GM06990 (cell line): Measurements from ENCODE around the gene SELL.
"Not testable (repeated sequence)": the region's sequence is repeated elsewhere in the genome, so short reads cannot be mapped to it uniquely, and the experiment has no call there.

Experiments used
- DNase-seq: peaks from one replicate; pipeline ENCODE4 v3.0.0-alpha.2; 2011; ENCODE audit not compliant: insufficient read length; ENCODE audit errors: extremely low read depth
- H3K27me3 ChIP-seq: replicated peaks from 2 replicates; pipeline ENCODE4 v1.6.0; 2011; ENCODE audit warnings: low read length; ENCODE audit not compliant: control insufficient read depth, insufficient read depth
- H3K36me3 ChIP-seq: 2 replicates; pipeline ENCODE4 v1.5.1; 2011; ENCODE audit warnings: low read length; ENCODE audit not compliant: control insufficient read depth, insufficient read depth
- H3K4me3 ChIP-seq: replicated peaks from 2 replicates; pipeline ENCODE4 v1.5.1; 2011; ENCODE audit warnings: low read depth, mild to moderate bottlenecking, control low read depth, low read length
- TF ChIP-seq, protein P1 (sequence below): IDR thresholded peaks from 2 replicates; pipeline ENCODE4 v1.5.1; 2011; ENCODE audit warnings: low read length, control low read depth, mild to moderate bottlenecking, inconsistent platforms; ENCODE audit not compliant: insufficient read depth, poor library complexity, severe bottlenecking

The SELL gene

DNA sequence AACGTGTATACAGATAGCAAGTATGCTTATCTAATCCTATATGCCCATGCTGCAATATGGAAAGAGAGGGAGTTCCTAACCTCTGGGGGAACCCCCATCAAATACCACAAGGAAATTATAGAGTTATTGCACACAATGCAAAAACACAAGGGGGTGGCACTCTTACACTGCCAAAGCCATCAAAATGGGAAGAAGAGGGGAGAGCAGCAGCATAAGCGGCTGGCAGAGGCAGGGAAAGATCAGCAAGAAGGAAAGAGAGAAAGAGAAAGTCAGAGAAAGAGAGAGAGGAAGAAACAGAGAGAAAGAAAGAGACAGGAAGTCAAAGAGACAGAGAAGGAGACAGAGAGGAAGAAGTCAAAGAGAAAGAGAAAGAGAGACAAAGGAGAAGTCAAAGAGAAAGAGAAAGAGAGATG lies 44.2 kb downstream of the SELL start:
- DNase-seq, H3K27me3 ChIP-seq, H3K4me3 ChIP-seq, H3K36me3 ChIP-seq: not testable (repeated sequence)

DNA sequence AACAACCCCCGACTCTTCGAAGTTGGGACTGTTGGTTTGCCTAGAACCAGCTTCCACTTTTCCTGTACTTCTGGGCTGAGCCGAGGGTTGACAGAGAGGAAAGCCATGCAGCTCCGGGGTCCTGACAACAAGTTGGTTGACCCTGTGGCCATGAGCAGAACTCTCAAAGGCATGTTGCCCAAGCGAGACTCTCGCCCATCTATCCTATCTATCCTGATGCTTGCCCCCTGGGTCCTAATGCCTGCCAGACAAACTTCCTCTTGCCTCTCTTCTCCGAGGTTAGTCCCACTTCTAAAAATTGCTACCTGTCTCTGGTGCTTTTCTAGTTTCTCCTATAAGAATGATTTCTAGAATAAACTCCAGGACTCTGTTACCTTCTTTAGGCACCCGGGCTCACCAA lies 48.7 kb downstream of the SELL start:
- H3K27me3 ChIP-seq, DNase-seq, H3K36me3 ChIP-seq, H3K4me3 ChIP-seq: not testable (repeated sequence)

DNA sequence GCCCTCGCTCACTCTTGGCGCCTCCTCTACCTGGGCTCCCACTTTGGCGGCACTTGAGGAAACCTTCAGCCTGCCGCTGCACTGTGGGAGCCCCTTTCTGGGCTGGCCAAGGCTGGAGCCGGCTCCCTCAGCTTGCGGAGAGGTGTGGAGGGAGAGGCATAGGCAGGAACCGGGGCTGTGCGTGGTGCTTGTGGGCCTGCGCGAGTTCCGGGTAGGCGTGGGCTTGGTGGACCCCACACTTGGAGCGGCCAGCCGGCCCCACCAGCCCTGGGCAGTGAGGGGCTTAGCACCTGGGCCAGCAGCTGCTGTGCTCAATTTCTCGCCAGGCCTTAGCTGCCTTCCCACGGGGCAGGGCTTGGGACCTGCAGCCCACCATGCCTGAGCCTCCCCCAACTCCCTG lies 50.4 kb downstream of the SELL start:
- not testable (repeated sequence) for H3K36me3 ChIP-seq, H3K27me3 ChIP-seq, H3K4me3 ChIP-seq, DNase-seq

DNA sequence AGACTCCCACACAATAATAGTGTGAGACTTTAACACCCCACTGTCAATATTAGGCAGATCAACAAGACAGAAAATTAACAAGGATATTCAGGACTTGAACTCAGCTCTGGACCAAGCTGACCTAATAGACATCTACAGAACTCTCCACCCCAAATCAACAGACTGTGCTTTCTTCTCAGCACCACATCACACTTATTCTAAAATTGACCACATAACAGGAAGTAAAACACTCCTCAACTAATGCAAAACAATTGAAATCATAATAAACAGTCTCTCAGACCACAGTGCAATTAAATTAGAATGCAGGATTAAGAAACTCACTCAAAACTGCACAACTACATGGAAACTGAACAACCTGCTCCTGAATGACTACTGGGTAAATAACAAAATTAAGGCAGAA lies 52.6 kb downstream of the SELL start:
- H3K4me3 ChIP-seq, H3K36me3 ChIP-seq, H3K27me3 ChIP-seq, DNase-seq: not testable (repeated sequence)

DNA sequence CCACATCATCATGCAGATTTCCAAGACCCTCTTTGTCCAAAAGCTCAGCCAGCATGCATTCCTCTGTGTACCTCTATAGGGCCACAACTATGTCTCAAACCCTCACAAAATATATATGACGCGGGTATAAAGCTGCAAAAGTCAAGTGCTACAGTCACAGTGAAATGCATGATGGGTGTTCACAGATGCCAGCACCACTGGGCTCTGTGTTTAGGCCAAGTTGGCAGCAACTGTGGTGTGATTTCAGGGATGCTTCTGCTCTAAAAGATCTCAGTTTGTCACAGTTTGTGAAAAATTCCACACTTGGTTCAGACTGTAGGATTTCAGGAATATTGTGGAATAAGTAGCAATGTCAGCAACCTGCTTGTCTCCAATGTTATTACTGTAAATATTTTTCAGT lies 57.5 kb downstream of the SELL start:
- no peak for DNase-seq
- Histone ChIP-seq H3K27me3 (no peaks in the 10 kb centered on the region), H3K36me3 (no peaks in the 10 kb centered on the region), H3K4me3 (no peak overlapping the region)
- TF ChIP-seq, protein P1, sequence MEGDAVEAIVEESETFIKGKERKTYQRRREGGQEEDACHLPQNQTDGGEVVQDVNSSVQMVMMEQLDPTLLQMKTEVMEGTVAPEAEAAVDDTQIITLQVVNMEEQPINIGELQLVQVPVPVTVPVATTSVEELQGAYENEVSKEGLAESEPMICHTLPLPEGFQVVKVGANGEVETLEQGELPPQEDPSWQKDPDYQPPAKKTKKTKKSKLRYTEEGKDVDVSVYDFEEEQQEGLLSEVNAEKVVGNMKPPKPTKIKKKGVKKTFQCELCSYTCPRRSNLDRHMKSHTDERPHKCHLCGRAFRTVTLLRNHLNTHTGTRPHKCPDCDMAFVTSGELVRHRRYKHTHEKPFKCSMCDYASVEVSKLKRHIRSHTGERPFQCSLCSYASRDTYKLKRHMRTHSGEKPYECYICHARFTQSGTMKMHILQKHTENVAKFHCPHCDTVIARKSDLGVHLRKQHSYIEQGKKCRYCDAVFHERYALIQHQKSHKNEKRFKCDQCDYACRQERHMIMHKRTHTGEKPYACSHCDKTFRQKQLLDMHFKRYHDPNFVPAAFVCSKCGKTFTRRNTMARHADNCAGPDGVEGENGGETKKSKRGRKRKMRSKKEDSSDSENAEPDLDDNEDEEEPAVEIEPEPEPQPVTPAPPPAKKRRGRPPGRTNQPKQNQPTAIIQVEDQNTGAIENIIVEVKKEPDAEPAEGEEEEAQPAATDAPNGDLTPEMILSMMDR, result no peak

DNA sequence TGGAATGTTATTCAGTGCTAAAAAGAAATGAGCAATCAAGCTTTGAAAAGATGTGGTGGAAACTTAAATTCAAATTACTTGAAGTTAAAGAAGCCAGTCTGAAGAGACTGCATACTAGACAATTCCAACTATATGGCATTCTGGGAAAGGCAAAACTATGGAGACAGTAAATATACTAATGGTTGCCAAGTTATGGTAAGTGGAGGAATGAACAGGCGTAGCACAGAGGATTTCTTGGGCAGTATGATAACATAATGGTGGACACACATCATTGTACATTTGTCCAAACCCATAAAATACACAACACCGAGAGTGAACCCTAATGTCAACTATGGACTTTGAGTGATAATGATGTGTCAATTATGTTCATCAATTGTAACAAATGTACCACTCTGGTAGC lies 60.4 kb downstream of the SELL start:
- Histone ChIP-seq H3K36me3 (no peaks in the 10 kb centered on the region), H3K27me3 (no peaks in the 10 kb centered on the region), H3K4me3 (no peak overlapping the region)
- TF ChIP-seq, protein P1, result no peak
- no peak for DNase-seq

DNA sequence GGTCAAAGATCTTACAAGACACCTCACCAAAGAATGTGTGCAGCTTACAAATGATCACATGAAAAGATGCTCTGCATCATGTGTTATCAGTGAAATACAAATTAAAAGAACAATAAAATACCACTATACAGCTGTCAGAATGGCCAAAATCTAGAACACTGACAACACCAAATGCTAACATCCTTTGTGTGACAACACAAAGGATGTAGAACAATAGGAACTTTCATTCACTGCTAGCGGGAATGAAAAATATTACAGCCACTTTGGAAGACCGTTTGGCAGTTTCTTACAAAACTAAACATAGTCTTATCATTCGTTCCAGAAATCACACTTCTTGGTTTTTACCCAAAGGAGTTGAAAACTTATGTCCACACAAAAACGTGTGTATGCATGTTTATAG lies 60.9 kb downstream of the SELL start:
- H3K27me3 ChIP-seq, result no peaks in the 10 kb centered on the region
- no peak overlapping the region for H3K4me3 ChIP-seq
- no peak for DNase-seq
- H3K36me3 ChIP-seq, result no peaks in the 10 kb centered on the region
- TF ChIP-seq, protein P1, result no peak

DNA sequence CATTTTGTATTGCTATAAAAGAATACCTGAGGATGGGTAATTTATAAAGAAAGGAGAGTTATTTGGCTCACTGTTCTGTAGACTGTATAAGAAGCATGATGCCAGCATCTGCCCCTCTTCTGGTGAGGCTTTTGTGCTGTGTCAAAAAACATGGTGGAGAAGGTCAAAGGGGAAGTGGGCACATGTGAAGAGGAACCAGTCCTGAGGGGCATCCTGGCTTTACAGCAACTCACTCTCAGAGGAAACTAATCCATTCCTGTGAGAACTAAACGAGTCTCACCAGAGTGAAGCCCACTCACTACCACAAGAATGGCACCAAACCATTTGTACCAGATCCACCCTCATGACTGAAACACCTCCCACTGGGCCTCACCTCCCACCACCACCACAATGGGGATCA lies 62.7 kb downstream of the SELL start:
- TF ChIP-seq, protein P1, result no peak
- no peak for DNase-seq
- no peaks in the 10 kb centered on the region for H3K36me3 ChIP-seq
- H3K4me3 ChIP-seq, result no peak overlapping the region
- H3K27me3 ChIP-seq, result no peaks in the 10 kb centered on the region
